DMS153 (cell line): ENCODE measurements around the gene COTL1.
"Not testable (repeated sequence)": the region's sequence is repeated elsewhere in the genome, so short reads cannot be mapped to it uniquely, and the experiment has no call there.

Experiments used
- DNase-seq: peaks from one replicate; lab custom pipeline; 2025; lab: John Stamatoyannopoulos, UW

Gene COTL1

DNA sequence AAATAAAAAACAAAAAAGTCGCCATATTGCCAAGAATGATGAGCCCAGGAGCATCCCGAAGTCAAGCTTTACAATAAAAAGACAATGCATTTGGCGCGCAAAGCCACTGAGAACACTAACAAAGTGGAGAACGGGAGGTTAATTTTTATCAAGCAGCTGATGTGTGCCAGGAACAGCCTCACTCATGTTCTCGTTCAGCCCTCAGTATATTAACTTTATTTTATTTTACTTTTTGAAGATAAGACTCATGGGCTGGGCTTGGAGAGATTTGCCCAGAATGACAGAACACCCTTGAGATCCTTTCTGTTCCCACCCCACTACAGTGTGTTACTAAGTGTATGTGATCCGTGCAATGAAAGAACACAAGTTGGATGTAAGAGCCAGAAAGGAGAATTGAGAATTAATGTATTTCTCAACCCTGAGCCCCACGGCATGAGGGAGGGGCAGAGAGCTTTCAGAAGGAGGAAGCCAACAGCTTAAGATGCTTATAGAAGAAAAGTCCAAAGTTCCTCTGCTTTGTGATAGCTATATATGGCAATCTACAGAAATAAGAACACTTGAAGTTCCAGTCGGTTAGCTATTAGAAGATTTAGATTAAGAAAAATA, 48.4 kb downstream of the COTL1 start:
- no peak for DNase-seq

GRCh38 chr16:84568066-84568465, 49.8 kb downstream of the COTL1 start:
- DNase-seq, result no peak

DNA sequence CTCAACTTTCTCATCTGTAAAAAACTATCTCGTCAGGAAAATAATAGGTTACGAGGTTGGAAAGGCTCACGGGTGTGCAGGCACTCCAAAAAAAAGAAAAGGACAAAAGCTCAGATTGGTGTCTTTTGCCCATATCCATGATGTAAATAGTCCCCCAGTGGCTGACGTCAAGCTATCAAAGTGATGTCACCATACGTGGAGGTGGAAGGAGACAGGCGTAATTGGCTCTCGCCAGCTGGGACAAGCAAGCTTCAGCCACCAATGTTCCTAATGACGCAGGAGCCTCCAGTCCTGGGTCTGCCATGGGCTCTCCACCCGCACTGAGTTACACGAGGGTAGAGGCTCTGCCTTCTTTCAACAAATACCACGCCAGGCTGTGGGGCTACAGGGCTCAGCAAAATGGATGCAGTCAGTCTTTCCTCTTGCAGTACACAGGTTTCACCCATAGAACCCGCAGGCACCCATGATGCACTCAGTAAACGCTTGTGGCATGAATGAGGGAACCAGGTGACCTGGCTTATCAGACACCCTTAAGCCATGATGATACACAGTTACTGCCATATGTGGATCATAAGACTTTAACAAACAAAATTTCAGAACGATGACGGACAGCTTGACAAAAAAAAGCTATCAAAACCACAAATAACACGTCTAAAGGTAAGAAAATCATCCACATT, 50.5 kb downstream of the COTL1 start:
- DNase-seq, result no peak

GRCh38 chr16:84566545-84567257, 51.2 kb downstream of the COTL1 start:
- no peak for DNase-seq

DNA sequence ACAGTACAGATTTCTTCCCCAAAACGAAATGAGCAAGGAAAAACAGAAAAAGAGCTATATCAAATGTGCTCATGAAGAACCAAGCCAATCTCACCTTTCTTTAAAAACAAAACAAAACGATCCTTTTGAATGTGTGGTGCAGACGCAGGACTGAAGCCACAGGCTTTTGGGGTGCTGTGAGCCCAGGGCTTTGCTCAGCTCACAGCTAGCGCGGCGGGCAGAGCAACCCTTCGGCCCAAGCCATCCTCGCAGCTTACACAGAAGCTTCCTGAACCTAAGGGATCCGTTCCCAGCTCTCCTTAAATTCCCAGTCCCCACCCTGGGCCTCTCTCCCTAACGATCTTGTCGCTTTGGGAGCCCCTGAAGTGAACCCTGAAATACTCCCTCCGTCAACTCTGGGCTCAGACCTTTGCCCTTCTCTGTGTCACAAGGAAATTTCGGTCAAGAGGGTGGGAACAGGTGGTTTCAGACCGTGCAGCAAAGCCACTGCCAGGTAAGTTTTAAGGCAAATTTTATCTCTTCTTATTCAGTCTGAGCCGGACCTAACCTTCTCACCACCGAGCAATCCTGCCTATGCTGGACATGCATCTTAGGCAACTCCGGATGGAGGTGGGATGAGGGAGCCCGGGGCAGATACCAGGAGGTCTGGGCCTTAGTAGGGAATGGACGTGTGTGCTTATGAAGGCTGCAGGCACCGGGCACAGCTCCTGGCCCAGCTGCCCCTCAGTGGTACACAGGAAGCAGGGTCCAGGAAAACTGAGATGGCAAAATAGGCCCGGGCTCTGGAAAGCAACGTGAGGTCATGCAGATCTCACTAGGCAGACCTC, 52.0 kb downstream of the COTL1 start:
- DNase-seq, result no peak

GRCh38 chr16:84563786-84564420, 54.0 kb downstream of the COTL1 start:
- DNase-seq, result no peak

DNA sequence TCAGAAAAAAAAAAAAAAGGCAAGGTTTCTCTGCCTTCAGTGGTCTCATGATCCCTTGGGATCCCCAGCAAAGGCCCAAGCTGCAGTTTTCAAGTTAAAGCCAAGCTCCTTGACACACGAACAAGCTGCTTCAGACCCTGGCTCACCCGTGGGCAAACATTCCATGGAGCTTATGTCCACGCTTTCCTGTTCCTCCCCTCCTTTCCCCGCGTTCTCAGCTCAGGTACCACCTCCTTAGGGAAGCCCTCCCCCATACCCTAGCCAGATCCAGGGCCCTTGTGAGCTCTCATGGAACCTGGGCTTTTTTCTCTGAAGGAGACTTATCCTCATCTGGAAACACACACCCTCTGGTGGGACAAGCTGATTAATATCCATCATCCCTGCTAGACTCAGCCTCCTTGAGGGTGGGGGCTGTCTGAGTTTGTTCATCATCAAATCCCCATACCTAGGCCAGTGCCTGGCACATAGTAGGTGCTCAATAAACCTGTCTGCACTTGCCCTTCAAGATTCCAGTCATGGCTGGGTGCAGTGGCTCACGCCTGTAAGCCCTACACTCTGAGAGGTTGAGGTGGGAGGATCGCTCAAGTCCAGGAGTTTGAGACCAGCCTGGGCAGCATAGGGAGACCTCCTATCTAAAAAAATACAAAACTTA, 54.7 kb downstream of the COTL1 start:
- no peak for DNase-seq

- DNase-seq, result no peak
Observed at GRCh38 chr16:84562174-84562815, 55.6 kb downstream of the COTL1 start.

DNA sequence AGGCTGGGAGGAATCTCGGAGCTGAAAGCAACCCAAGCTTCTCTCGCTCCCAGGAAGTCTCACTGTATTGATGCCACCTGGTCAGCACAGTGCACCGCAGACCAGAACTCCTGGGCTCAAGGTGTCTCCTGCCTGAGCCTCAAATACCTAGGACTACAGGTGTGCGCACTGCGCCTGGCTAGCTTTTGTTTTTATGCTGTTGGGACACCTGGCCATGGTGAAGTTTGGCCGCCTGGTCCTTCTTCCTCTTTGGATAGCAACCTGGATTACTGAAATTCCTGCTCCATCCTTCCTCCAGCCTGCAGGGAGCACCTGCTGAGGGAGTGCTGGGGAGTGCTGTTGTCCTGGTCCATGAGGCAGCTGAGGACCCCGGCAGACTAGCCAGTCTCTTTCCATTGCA, 56.6 kb downstream of the COTL1 start:
- DNase-seq, result no peak

GRCh38 chr16:84560269-84560668, 57.6 kb downstream of the COTL1 start:
- DNase-seq, result no peak

GRCh38 chr16:84559311-84559932, 58.5 kb downstream of the COTL1 start:
- DNase-seq, result no peak

GRCh38 chr16:84558850-84559249, 59.0 kb downstream of the COTL1 start:
- DNase-seq, result not testable (repeated sequence)

- no peak for DNase-seq
Observed at GRCh38 chr16:84557504-84557903, 60.4 kb downstream of the COTL1 start.

GRCh38 chr16:84557059-84557458, 60.8 kb downstream of the COTL1 start:
- DNase-seq, result no peak

GRCh38 chr16:84555418-84556196, 62.3 kb downstream of the COTL1 start:
- DNase-seq, result no peak

- no peak for DNase-seq
Observed at GRCh38 chr16:84554627-84555328, 63.1 kb downstream of the COTL1 start.

DNA sequence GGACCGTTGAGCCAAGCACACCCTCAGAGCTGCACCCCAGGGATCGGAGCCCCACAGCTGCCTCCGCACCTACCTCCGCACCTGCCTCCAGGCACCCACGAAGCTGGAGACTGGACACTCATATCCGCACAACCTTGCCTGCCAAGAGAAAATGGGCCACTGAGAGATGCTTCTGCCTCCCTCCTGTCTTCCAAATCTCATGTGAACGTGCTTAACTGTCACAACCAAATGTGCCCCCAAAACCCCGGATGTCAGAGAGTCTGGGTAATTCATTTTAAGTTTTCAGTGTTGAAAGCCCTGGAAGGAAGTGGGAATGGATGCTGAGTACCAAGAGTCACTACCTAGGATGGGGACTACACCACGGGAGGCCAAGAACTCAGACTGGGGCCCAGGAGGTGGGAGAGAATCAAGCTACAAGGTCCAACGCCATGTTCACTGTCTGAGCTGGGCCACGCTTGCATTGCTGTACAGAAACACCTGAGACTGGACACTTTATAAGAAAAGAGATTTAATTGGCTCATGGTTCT, 63.9 kb downstream of the COTL1 start:
- no peak for DNase-seq

- DNase-seq, result no peak
Observed at GRCh38 chr16:84552135-84552534, 65.7 kb downstream of the COTL1 start.

- no peak for DNase-seq
Observed at GRCh38 chr16:84550096-84550495, 67.8 kb downstream of the COTL1 start.
